CD4-positive, alpha-beta T cell (primary cell): ENCODE results near the gene SLC25A5. TPM values are rescaled to one million over a fixed set of nuclear protein-coding genes. Genes with fewer than 3 reads are reported as not detected.

Source experiments
- ATAC-seq: fragments of 200-7000 bp; cut with Tn5 transposase; one replicate; pipeline ENCODE4 v1.10.0; 2022; ENCODE audit warnings: mild to moderate bottlenecking; ENCODE audit not compliant: poor library complexity
- CTCF ChIA-PET: fragments of 350-600 bp; sonication (Branson Sonifier 250); formaldehyde crosslinking; loops from one replicate; lab custom pipeline; 2021; ENCODE audit warnings: antibody characterized with exemption, inconsistent platforms; lab: Charles Lee
- POLR2A ChIA-PET: fragments of 350-600 bp; sonication (Branson Sonifier 250); formaldehyde crosslinking; loops from one replicate; lab custom pipeline; 2021; ENCODE audit warnings: antibody characterized with exemption, inconsistent platforms; lab: Charles Lee
- DNase-seq, 14 experiments: peaks; one replicate each; pipeline ENCODE4 v3.0.0-alpha.2; 2013 to 2020; ENCODE audit warnings: mixed read lengths in 2 of 14
- H3K27ac ChIP-seq, 2 donors: one replicate each; pipeline versions ENCODE4 v1.5.1 to v1.7.0; 2013; ENCODE audit warnings: low read length in 2 of 2, low read depth in 1 of 2, mild to moderate bottlenecking in 1 of 2
- H3K27me3 ChIP-seq, 2 experiments: 1 replicate in 1 of 2; 2 replicates in 1 of 2; pipeline versions ENCODE4 v1.6.1 to v1.7.0; 2013; ENCODE audit warnings: low read length in 2 of 2, control low read depth in 1 of 2, mild to moderate bottlenecking in 1 of 2, moderate library complexity in 1 of 2; ENCODE audit not compliant: insufficient read depth in 2 of 2, control insufficient read depth in 1 of 2
- H3K36me3 ChIP-seq: one replicate; pipeline ENCODE4 v1.6.1; 2013; ENCODE audit warnings: low read length, control low read depth; ENCODE audit not compliant: insufficient read depth
- H3K4me1 ChIP-seq: one replicate; pipeline ENCODE4 v1.6.1; 2013; ENCODE audit warnings: low read length, control low read depth; ENCODE audit not compliant: insufficient read depth
- H3K4me3 ChIP-seq: one replicate; pipeline ENCODE4 v1.5.1; 2013; ENCODE audit warnings: mild to moderate bottlenecking, low read length, moderate library complexity
- H3K9me3 ChIP-seq, 2 experiments: 1 replicate in 1 of 2; 2 replicates in 1 of 2; pipeline versions ENCODE4 v1.6.1 to v1.7.0; 2013; ENCODE audit warnings: low read length in 2 of 2, mild to moderate bottlenecking in 2 of 2, control low read depth in 1 of 2, moderate library complexity in 1 of 2; ENCODE audit not compliant: control insufficient read depth in 1 of 2, insufficient read depth in 1 of 2
- H3K27ac Mint-ChIP-seq: one replicate; pipeline ENCODE4 v1.8.0; 2020; ENCODE audit warnings: mixed read lengths
- H3K27me3 Mint-ChIP-seq: one replicate; pipeline ENCODE4 v1.8.0; 2021; ENCODE audit warnings: mixed read lengths
- H3K36me3 Mint-ChIP-seq: one replicate; pipeline ENCODE4 v1.8.0; 2021; ENCODE audit warnings: low read depth, mixed read lengths
- H3K4me1 Mint-ChIP-seq: one replicate; pipeline ENCODE4 v1.8.0; 2021; ENCODE audit warnings: low read depth, mixed read lengths
- H3K4me3 Mint-ChIP-seq: one replicate; pipeline ENCODE4 v1.8.0; 2020; ENCODE audit warnings: mild to moderate bottlenecking, mixed read lengths
- H3K9me3 Mint-ChIP-seq: one replicate; pipeline ENCODE4 v1.8.0; 2020; ENCODE audit warnings: mixed read lengths
- intact Hi-C, 2 experiments: fragments of 100-400 bp; cut with DNase I in 1 of 2; cut with micrococcal nuclease in 1 of 2; formaldehyde crosslinking; loops; one replicate each; pipeline versions ENCODE4 v1.15.1 to v1.9.0; 2023 to 2025; cut with DNase I, micrococcal nuclease
- total RNA-seq, 174 experiments: library from RNA in 2 of 174; stranded (reverse) in 2 of 174; gene quantifications; one replicate each; pipeline ENCODE4 v1.2.3 and lab custom pipeline; 2021 to 2026
- TF ChIP-seq, protein P1 (sequence below): fragments of 200-600 bp; IDR thresholded peaks from one replicate; pipeline ENCODE4 v1.8.0; 2022; ENCODE audit warnings: antibody characterized with exemption, mild to moderate bottlenecking

SLC25A5 gene
- total RNA-seq, 2 experiments from 2014 or later: 160 to 161 TPM

- Mint-ChIP-seq H3K36me3 (no peaks in the 10 kb centered on the region), H3K27me3 (no peaks in the 10 kb centered on the region), H3K9me3 (no peaks in the 10 kb centered on the region), H3K4me3 (no peak overlapping the region), H3K4me1 (no peaks in the 10 kb centered on the region), H3K27ac (no peak overlapping the region)
- Histone ChIP-seq H3K4me3 (no peak overlapping the region), H3K4me1 (no peaks in the 10 kb centered on the region), H3K36me3 (no peaks in the 10 kb centered on the region), H3K9me3 (no peaks in the 10 kb centered on the region), H3K27me3 (no peaks in the 10 kb centered on the region), H3K27ac (no peak overlapping the region)
- CTCF ChIA-PET: no interaction called here
- intact Hi-C loops: no loop called here
- TF ChIP-seq, protein P1, sequence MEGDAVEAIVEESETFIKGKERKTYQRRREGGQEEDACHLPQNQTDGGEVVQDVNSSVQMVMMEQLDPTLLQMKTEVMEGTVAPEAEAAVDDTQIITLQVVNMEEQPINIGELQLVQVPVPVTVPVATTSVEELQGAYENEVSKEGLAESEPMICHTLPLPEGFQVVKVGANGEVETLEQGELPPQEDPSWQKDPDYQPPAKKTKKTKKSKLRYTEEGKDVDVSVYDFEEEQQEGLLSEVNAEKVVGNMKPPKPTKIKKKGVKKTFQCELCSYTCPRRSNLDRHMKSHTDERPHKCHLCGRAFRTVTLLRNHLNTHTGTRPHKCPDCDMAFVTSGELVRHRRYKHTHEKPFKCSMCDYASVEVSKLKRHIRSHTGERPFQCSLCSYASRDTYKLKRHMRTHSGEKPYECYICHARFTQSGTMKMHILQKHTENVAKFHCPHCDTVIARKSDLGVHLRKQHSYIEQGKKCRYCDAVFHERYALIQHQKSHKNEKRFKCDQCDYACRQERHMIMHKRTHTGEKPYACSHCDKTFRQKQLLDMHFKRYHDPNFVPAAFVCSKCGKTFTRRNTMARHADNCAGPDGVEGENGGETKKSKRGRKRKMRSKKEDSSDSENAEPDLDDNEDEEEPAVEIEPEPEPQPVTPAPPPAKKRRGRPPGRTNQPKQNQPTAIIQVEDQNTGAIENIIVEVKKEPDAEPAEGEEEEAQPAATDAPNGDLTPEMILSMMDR: no peak
- ATAC-seq: no peak
- no peak for DNase-seq
- POLR2A ChIA-PET: no interaction called here
Observed at GRCh38 chrX:119459181-119459580, 9.1 kb upstream of the SLC25A5 start.

DNA sequence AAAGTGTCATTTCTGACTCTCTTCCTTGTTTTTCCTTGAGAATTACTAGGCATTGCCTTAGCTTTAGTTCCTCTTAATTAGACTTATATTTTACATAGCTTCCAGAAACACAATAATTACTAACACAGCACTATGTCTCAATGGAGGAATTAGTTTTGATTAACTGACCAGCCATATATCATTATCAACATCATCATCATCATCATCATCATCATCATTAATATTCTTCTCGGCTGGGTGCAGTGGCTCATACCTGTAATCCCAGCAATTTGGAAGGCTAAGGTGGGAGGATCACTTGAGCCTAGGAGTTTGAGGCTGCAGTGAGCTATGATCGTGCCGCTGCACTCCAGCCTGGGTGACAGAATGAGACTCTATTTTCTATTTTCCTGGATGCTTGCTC lies 2.7 kb upstream of the SLC25A5 start:
- H3K27me3 Mint-ChIP-seq: no peaks in the 10 kb centered on the region

DNA sequence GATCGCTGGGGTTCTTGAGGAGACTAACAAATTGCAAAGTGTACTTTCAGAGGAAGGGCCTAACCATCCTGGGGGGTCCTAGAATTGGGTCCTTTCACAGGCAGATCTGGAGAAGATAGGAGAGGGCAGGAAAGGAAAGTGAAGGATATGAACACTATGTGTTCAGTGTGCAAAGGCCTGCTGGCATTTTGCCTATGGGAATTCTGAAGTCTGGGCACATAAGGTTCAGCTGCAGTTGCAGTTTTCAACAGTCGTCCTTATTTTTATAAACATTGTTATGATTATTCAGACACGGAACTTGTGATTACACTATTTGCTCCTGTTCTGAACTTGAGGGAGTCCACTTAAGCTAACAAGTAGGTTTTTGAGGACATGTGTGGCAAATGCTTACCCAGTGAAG lies 1.3 kb upstream of the SLC25A5 start:
- Mint-ChIP-seq H3K27me3 (no peaks in the 10 kb centered on the region), H3K9me3 (no peaks in the 10 kb centered on the region), H3K36me3 (peaks cover 24% of the 10 kb centered on the region), H3K27ac (no peak overlapping the region), H3K4me3 (peak overlapping the region; percentile 68), H3K4me1 (peaks cover 10% of the 10 kb centered on the region)
- Histone ChIP-seq H3K4me3 (no peak overlapping the region), H3K27me3 (no peaks in the 10 kb centered on the region), H3K27ac (no peak overlapping the region), H3K4me1 (peaks cover 18% of the 10 kb centered on the region), H3K9me3 (no peaks in the 10 kb centered on the region), H3K36me3 (peaks cover 20% of the 10 kb centered on the region)
- ChIA-PET CTCF (no interaction called here), POLR2A (no interaction called here)
- DNase-seq (no peak), ATAC-seq (no peak)
- intact Hi-C loops: loop anchor here in 1 of 2 experiments (5.0 kb wide), 2 partner anchors 100 to 230 kb away; partner anchors contain the start of genes PGRMC1 and STEEP1
- TF ChIP-seq, protein P1: no peak

More for the DNA sequence above, 2.7 kb upstream of the SLC25A5 start:
- Mint-ChIP-seq H3K9me3 (no peaks in the 10 kb centered on the region), H3K27ac (no peak overlapping the region), H3K4me3 (no peak overlapping the region), H3K4me1 (peaks cover 10% of the 10 kb centered on the region), H3K36me3 (peaks cover 15% of the 10 kb centered on the region)
- Histone ChIP-seq H3K36me3 (peaks cover 12% of the 10 kb centered on the region), H3K27ac (no peak overlapping the region), H3K27me3 (no peaks in the 10 kb centered on the region), H3K4me3 (no peak overlapping the region), H3K9me3 (no peaks in the 10 kb centered on the region), H3K4me1 (peaks cover 18% of the 10 kb centered on the region)
- intact Hi-C loops: loop anchor here in 1 of 2 experiments (5.0 kb wide), 2 partner anchors 102 to 228 kb away; partner anchors contain the start of genes PGRMC1 and STEEP1
- ChIA-PET POLR2A (no interaction called here), CTCF (no interaction called here)
- ATAC-seq: no peak
- DNase-seq: no peak
- TF ChIP-seq, protein P1: no peak
